CD4-positive, alpha-beta T cell treated with Interferon gamma for 1 hour (primary cell): ENCODE results near the gene NR4A1.

ENCODE experiments used
- DNase-seq: peaks from one replicate; pipeline ENCODE4 v3.0.0-alpha.2; 2020

Gene NR4A1

DNA sequence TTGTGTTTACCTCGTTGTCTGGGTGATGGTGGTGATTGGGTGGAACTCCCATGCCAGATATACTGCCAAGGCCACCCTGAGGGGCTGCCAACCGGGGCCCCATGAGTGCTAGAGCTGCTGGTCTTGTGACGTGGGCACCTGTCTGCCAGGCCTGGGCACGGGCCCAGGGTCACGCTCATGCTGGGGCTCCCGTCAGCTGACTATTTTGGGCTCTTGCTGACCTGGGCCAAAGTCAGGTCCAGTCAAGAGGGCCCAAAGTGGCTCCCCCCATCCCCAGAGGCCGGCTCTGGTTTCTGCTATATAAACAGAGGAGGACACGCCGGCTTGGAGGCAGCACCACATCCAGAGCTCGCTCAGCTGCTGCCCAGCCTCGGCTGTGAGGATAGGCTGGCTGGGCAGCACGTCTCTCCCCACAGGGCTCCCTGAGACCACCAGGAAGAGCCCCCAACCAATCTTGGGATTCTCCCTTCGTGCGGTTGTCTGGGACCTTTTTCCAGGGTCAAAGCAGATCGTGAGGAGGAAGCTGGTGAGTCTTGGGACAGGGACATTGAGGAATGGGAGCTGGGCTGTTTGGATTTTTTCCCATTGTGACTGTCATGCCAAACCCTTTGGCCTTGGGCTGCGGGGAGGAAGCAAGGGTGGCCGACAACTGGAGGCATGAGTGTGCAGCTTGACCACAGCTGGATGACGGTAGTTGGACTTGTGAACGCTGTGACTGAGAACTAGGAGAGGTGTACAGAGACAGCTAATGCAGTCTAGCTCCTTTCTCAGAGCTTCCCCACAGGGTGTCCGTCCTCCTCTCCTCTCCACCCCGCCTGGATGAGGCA, 7.6 kb upstream of the NR4A1 start:
- DNase-seq = no peak

DNA sequence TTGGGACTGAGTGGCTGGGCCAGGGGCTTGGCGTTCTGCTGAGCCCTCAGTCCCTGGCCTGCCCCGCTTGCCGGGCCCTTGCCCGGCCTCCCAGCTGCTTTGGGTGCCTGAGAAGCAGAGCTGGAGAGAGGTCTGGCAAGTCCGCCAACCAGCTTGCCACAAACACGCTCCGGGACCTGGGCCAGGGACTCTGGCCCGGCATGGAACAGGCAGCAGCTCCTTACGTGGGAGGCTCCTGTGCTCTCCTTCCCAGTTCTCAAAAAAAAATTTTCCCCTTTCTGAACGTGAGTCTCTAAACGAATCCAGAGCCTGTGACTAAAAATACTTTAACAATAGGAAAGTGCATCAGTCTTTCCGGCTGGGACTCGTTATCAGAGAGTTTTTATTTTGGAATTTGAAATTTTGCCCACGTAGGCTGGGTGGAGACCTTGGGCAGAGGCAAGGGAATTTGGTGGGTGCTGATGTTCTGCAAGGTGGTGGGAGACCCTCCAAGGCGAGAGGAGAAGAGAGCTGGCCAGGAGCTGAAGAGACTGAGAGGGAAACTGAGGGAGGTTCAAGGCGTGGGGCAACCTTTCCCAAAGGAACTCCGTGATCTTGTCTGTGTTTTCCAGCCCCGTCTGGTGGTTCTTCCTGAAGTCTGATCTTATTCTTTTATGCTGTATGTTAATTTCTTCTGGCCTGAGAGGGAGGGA, 6.8 kb upstream of the NR4A1 start:
- DNase-seq = no peak

DNA sequence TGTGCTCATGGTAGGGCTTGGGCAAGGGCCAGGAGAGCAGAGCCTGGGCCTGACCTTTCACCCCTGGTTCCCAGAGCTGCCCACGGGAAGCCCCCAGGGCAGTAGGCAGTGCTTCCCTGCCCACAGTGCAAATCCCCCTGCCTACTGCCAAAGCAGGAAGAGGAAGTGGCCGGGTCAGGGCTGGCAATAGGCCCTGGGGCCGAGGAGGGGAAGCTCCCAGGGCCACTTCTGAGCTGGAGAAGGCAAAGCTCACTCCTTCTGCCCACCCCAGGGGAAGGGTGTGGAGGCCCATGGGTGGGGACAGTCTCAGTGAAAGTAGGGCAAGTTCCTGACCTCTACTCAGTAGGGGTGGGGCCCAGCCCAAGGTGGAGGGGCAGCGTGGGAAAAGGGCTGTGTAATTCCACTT, 5.4 kb upstream of the NR4A1 start:
- peak; percentile 62 for DNase-seq

DNA sequence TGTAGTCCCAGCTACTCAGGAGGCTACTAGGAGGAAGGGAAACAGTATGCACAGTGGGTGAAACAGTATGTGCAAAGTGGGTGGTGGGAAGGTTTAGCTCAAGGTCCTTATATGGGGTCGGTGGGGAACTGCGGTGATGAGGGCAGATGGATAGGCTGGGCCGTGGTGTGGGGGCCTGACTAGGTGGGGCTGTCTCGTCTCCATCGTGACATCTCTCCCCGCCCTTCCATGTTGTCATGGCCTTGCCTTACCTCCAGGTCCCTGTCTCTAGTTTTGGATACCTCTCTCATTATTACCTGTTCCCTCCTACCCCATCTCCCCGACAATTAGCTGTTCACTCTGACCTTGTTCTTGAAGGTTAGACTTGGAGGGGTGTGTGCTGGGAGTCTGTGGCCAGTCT, 4.4 kb upstream of the NR4A1 start:
- no peak for DNase-seq

DNA sequence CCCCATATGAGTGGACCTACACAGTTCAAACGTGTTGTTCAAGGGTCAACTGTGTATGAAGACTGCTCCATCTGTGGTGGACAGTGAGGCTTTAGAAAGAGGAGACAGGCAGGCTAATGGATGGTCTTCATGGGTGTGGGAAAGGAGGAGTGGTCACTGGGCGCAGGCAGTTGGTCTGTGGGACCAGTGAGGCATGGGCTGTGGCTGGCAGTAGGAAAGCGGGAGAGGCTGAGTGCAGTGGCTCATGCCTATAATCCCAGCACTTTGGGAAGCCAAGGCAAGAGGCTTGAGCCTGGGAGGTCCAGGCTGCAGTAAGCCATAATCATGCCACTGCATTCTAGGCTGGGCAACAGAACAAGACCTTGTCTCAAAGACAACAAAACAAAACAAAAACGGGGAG, 2.0 kb upstream of the NR4A1 start:
- no peak for DNase-seq

DNA sequence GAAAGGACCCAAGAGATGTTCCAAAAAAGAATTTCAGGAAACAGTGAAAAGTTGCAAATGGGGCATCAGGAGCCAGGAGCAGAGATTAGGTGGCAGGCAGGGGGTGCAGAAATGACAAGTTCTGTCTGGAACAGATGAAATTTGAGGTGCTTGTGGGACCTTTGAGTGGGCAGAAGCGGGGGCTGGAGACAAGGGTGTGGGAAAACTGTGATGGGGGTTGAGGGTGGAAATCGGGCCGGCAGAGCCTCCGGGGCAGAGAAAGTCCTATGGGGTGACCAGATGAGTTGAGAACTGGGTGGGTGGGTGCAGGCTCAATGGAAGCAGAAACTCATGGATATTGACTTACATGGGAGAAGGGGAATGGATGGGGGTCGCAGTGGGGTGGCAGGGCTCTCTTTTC, 1.6 kb upstream of the NR4A1 start:
- DNase-seq = no peak

DNA sequence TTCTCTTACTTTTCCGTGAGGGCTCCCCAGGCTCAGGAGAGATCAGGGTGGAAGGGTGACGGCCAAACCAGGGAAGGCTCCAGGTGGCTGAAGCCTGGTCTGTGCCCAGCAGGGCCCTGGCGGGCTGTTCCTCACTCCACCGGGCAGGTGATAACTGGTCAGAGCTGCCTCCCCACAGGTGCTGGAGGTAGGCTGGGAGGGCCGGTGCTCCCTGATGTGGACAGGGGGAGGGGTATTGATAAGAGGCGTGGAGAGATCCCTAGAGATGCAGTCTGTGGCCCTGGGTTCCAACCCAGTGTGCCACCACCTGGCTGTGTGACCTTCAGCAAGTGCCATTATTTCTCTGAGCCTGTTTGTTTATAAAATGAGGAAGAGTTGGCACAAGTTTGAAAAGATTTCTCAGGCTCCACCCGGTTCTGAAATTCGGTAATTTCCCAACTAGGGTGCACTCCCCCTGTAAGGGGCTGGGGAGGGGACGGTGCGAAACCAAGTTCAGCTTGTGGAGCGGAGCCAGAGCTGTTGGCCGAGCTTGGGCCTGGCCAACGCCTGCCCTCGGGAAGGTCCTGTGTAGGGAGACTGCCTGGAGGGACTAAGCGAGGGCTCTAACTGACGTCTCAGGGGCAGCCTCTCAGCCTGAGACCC, 1.0 kb upstream of the NR4A1 start:
- peak; percentile 78 for DNase-seq

DNA sequence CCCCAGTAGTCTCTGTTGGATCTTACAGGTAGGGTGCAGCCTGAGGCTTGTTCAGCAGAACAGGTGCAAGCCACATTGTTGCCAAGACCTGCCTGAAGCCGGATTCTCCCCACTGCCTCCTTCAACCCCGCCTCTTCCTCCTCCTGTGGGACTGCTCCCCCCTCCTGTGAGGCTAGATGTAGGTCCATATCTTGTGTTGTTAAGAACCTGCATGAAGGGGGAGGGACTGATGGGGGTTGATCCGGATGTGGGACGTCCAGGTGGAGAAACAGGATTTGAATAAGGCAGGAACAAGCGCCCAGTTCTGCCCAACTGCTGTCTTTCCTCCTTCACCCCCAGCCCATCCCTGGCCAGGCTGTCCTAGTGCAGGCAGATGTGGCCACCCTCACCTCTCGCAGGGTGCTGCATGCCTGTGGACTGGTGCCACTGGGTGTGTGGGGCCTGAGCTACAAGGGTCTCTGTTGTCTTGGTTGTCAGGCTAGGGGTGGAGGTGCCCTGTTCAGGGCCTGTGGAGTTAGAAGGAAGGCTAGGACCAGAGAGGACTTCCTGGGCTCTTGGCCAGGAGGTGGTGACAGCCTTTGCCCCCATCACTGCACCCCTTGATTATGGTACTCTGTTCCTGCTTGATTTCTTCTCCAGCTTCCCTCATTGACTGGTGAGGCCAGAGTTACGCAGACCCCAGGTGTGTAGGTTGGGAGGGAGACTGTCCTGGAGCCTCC, 1.4 kb downstream of the NR4A1 start:
- peak; percentile 47 for DNase-seq

DNA sequence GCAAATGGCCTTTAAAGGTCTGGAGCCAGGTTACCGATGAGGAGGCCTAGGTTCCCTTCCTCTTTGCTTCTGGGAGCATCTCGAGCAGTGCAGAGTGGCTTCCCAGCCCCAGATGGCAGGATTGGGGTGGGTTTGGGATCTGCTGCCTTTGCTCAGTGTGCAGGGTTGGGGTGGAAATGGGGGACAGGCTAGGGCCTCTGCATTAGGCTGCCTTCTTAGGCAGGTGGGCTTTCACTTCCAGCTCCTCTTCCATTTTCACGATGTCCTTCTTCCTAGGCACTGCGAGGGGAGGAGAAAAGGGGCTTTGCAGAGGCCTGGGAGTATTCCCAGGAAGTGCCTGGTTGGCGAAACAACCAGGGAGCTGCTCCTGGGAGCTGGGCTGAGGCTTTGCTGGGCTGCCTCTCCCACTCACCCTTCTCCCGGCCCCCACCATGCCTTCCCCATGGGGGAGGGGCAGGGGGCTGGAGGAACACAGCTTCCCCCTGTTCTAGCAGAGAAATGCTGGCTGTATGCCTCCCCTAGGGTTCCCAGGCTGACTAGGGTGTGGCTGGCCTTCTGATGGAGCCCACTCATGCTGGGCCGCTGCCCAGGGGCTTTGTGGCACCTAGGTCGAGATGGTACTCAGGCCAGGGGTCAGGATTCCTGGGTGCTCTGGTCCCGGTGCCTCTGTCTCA, 2.4 kb downstream of the NR4A1 start:
- no peak for DNase-seq

DNA sequence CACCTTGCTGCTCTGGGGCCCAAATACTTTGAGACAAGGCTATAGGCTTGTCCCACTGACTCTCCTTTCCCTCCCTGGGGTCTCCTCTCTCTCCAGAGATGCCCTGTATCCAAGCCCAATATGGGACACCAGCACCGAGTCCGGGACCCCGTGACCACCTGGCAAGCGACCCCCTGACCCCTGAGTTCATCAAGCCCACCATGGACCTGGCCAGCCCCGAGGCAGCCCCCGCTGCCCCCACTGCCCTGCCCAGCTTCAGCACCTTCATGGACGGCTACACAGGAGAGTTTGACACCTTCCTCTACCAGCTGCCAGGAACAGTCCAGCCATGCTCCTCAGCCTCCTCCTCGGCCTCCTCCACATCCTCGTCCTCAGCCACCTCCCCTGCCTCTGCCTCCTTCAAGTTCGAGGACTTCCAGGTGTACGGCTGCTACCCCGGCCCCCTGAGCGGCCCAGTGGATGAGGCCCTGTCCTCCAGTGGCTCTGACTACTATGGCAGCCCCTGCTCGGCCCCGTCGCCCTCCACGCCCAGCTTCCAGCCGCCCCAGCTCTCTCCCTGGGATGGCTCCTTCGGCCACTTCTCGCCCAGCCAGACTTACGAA, 3.1 kb downstream of the NR4A1 start:
- no peak for DNase-seq

DNA sequence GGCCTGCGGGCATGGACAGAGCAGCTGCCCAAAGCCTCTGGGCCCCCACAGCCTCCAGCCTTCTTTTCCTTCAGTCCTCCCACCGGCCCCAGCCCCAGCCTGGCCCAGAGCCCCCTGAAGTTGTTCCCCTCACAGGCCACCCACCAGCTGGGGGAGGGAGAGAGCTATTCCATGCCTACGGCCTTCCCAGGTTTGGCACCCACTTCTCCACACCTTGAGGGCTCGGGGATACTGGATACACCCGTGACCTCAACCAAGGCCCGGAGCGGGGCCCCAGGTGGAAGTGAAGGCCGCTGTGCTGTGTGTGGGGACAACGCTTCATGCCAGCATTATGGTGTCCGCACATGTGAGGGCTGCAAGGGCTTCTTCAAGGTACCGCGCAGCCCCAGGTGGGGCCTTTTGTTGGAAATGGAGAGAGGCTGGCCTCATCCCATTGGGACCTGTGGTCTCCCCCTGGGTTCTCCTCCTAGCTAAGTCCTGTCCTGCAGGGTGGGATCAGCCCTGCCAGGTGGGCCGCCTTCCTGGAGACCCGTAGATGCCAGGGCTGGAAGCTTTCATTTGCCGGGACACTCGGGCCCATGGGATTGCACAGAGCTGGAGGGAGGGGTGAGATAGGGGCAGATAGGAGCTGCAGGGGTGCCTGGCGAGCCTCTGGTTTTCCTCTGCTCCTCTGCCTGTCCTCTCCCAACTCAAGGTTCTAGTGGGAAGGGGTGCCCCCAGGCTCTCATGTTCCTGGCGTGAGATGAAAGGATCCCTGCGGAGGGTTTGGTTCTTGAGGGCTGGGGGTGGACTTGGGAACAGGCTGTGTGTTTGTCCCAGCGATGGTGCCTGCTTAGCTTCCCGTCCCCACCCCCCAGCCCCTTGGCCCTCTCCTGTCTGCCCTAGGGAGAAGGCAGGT, 3.8 kb downstream of the NR4A1 start:
- no peak for DNase-seq

DNA sequence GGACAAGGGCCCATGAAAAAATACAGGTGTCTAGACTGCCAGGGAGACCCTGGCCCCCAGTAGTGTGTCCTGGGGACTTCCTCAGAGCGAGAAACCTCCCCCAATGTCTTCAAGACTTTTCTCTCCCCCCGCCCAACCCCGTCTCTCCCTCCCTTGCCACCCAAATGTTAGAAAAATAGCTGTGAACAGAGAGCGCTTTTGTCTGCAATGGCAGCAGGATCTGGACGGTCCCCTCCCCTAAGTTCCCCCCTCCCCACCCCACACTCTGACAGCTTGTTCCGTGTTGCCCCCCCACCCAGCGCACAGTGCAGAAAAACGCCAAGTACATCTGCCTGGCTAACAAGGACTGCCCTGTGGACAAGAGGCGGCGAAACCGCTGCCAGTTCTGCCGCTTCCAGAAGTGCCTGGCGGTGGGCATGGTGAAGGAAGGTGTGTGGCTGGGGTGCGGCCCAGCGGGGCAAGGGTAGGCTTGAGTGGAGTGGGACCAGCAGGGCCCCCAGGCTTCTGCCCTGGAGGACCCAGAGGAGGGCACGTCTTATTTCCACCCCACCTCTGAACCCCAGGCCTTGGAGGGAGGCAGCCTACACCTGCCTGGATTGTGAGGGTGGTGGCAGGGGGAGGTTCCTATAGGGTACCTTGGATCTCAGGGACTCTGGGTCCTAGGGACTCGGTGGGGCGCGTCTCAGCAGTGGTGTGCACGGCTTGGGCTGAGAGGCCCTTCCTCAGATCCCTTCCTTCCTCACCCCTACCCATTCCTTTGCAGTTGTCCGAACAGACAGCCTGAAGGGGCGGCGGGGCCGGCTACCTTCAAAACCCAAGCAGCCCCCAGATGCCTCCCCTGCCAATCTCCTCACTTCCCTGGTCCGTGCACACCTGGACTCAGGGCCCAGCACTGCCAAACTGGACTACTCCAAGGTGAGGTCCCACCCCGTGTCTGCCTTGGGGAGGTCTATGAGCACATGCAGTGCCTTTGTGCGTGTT, 4.8 kb downstream of the NR4A1 start:
- DNase-seq = peak; percentile 15

DNA sequence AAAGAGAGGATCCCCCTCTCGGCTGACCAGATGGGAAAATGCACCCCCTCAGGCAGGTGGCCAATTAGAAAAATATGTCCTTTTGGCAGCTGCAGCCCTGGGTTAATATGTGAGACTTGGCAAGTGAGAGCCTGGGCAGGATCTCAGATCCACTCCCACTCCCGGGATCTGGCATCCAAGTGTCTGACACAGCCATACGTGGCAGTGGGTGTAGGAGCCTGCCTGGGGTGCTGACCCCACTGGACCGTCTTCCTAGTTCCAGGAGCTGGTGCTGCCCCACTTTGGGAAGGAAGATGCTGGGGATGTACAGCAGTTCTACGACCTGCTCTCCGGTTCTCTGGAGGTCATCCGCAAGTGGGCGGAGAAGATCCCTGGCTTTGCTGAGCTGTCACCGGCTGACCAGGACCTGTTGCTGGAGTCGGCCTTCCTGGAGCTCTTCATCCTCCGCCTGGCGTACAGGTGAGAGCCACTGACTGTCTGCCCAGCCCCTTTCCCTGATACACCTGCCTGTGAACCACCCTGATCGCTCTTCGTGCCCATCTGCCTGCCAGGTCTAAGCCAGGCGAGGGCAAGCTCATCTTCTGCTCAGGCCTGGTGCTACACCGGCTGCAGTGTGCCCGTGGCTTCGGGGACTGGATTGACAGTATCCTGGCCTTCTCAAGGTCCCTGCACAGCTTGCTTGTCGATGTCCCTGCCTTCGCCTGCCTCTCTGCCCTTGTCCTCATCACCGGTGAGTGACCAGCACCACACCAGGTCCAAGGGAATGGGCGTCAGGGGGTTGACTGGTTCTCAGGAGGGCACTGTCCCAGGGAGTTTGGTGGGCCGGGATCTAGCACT, 5.8 kb downstream of the NR4A1 start:
- DNase-seq = peak; percentile 26

DNA sequence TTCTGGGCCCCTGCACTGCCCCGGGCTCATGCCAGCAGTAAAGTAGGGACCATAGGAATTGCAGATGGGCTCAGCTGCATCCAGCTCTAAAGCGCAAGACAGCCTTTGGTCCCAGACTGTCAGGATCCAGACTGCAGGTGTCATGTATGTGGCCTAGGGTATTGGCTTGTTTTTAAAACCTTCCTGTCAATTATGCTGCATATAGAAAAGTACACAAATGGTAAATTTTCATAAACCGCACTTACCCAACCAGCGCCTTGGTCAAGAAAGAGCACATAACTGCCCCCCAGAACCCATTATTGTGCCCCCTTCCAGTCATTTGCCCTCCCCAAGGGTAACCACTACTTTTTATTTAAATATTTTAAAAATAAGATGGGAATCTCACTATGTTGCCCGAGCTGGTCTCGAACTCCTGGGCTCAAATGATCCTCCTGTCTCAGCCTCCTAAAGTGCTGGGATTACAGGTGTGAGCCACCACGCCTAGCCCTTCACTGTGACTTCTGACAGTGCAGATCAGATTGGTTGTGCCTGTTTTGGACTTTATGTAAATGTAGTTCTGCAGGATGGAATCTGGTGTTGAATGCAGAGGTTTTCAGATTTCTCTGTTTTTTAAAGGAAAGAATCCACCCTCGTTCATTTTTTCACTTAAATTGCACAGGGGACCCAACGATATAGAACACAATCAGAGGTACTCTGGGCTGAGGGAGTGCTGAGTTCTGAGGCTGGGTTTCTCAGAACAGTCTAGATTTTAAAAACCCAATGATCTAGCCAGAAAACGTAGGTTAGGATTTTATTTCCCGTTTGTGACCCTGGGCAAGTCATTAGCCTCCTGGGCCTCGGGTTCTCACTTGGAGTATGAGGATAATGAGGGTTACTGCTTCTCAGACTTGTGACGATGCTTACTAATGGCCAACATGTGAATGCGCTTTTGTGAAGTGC, 6.7 kb downstream of the NR4A1 start:
- DNase-seq = no peak

DNA sequence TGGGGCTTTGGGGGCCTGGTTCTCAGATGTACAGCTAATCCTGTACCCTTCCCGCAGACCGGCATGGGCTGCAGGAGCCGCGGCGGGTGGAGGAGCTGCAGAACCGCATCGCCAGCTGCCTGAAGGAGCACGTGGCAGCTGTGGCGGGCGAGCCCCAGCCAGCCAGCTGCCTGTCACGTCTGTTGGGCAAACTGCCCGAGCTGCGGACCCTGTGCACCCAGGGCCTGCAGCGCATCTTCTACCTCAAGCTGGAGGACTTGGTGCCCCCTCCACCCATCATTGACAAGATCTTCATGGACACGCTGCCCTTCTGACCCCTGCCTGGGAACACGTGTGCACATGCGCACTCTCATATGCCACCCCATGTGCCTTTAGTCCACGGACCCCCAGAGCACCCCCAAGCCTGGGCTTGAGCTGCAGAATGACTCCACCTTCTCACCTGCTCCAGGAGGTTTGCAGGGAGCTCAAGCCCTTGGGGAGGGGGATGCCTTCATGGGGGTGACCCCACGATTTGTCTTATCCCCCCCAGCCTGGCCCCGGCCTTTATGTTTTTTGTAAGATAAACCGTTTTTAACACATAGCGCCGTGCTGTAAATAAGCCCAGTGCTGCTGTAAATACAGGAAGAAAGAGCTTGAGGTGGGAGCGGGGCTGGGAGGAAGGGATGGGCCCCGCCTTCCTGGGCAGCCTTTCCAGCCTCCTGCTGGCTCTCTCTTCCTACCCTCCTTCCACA, 7.6 kb downstream of the NR4A1 start:
- peak; percentile 37 for DNase-seq

DNA sequence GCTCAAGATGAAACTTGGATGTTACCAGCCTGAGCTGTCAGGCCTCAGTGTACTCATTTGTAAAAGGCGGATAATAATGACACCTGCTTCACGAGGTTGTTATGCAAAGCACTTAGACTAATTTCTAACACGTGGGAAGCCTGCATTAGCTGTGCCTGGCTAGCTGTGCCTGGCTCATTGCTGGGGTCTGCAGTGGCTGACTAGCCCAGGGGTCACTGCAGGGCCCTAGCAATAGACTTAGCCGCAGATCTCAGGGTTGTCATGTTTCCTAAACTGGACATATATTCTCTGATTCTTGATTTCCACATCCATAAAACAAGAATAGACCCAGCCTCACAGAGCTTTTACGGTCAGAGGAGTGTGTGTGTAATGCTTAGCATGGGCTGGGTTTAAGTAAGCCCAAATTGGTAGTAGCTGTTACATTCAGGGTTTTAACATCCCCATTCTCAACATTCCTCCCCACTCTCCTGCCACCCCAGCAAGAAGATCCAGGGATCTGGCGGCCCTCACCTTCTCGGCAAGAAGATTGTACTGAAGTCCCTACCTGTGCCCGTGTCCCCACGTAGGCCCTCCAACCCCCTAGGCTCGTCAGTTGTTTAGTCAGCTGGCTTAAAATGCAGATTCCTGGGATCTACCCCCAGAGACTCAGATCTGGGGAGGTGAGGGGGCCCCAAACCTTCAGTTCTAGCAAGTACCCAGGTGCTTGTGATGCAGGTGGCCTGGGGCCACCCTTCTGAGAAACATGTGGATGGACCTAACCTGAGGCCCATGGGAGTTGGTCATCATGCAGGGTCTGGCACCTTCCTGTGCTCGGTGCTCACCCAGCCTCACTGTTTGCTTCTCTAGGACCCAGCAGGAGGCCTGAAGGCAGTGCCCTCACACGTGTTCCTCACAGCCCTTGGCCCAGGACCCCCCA, 8.6 kb downstream of the NR4A1 start:
- peak; percentile 62 for DNase-seq
